GM18498 (cell line): ENCODE results near the gene CCDC51.
"Not testable (repeated sequence)": the region's sequence is repeated elsewhere in the genome, so short reads cannot be mapped to it uniquely, and the experiment has no call there.

Source experiments
- ATAC-seq: cut with Tn5 transposase; IDR thresholded peaks from one replicate; pipeline ENCODE4 v1.9.1; 2021; ENCODE audit warnings: mild to moderate bottlenecking, moderate library complexity; ENCODE audit not compliant: unreplicated experiment

The CCDC51 gene

GRCh38 chr3:48408823-48409281 lies 31.1 kb downstream of the CCDC51 start:
- ATAC-seq: no peak

- ATAC-seq: no peak
Observed at GRCh38 chr3:48407542-48408099, 32.3 kb downstream of the CCDC51 start.

- no peak for ATAC-seq
Observed at GRCh38 chr3:48406443-48407431, 33.2 kb downstream of the CCDC51 start.

GRCh38 chr3:48405971-48406370 lies 33.9 kb downstream of the CCDC51 start:
- no peak for ATAC-seq

GRCh38 chr3:48405343-48405881 lies 34.5 kb downstream of the CCDC51 start:
- no peak for ATAC-seq

GRCh38 chr3:48404440-48405342 lies 35.2 kb downstream of the CCDC51 start:
- ATAC-seq: no peak

- ATAC-seq: no peak
Observed at GRCh38 chr3:48403533-48404439, 36.1 kb downstream of the CCDC51 start.

GRCh38 chr3:48402907-48403306 lies 37.0 kb downstream of the CCDC51 start:
- no peak for ATAC-seq

- ATAC-seq: no peak
Observed at GRCh38 chr3:48402281-48402732, 37.6 kb downstream of the CCDC51 start.

- not testable (repeated sequence) for ATAC-seq
Observed at GRCh38 chr3:48401434-48401901, 38.5 kb downstream of the CCDC51 start.

- no peak for ATAC-seq
Observed at GRCh38 chr3:48400824-48401433, 39.0 kb downstream of the CCDC51 start.

- ATAC-seq: no peak
Observed at GRCh38 chr3:48399387-48400172, 40.3 kb downstream of the CCDC51 start.

- ATAC-seq: no peak
Observed at GRCh38 chr3:48398701-48399386, 41.1 kb downstream of the CCDC51 start.

- ATAC-seq: no peak
Observed at GRCh38 chr3:48397767-48398681, 41.9 kb downstream of the CCDC51 start.

GRCh38 chr3:48395714-48396113 lies 44.2 kb downstream of the CCDC51 start:
- ATAC-seq: no peak

GRCh38 chr3:48394391-48394790 lies 45.5 kb downstream of the CCDC51 start:
- no peak for ATAC-seq

GRCh38 chr3:48388966-48389365 lies 51.0 kb downstream of the CCDC51 start:
- ATAC-seq: no peak
